GM10266 (cell line): ENCODE data around the gene MAST2.

Source experiments
- DNase-seq: peaks from one replicate; pipeline ENCODE4 v3.0.0; 2012; ENCODE audit errors: extremely low spot score
- TF ChIP-seq, protein P1 (sequence below): IDR thresholded peaks from 2 replicates; pipeline ENCODE4 v1.5.1; 2012; ENCODE audit warnings: mild to moderate bottlenecking, low read depth; ENCODE audit not compliant: control insufficient read depth, insufficient read depth; ENCODE audit errors: missing control alignments

The MAST2 gene

GRCh38 chr1:45796946-45797345, 6.5 kb upstream of the MAST2 start:
- no peak for DNase-seq
- TF ChIP-seq, protein P1, sequence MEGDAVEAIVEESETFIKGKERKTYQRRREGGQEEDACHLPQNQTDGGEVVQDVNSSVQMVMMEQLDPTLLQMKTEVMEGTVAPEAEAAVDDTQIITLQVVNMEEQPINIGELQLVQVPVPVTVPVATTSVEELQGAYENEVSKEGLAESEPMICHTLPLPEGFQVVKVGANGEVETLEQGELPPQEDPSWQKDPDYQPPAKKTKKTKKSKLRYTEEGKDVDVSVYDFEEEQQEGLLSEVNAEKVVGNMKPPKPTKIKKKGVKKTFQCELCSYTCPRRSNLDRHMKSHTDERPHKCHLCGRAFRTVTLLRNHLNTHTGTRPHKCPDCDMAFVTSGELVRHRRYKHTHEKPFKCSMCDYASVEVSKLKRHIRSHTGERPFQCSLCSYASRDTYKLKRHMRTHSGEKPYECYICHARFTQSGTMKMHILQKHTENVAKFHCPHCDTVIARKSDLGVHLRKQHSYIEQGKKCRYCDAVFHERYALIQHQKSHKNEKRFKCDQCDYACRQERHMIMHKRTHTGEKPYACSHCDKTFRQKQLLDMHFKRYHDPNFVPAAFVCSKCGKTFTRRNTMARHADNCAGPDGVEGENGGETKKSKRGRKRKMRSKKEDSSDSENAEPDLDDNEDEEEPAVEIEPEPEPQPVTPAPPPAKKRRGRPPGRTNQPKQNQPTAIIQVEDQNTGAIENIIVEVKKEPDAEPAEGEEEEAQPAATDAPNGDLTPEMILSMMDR: no peak

- TF ChIP-seq, protein P1: no peak
- no peak for DNase-seq
These were observed 2.5 kb upstream of the MAST2 start for GRCh38 chr1:45800899-45801298.

- peak; percentile 77 for DNase-seq
- TF ChIP-seq, protein P1: no peak
These were observed 791 bp upstream of the MAST2 start for GRCh38 chr1:45802343-45803298.

- DNase-seq: peak; percentile 50
These were observed 613 bp downstream of the MAST2 start for GRCh38 chr1:45803781-45804668.

DNA sequence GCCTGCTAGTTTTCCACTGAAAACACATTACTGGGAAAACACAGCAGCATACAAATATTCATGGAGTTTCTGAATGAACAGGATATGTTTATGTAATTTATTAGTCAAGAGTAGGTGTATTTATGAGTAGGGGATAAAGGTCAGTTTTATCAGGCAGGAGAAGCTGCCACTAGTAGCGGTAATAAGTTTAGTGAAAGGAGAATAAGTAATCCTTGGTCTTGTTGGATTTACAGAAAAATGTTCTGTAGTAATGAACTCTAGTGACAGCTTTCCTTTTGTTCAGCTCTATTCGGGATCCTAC, 1.2 kb downstream of the MAST2 start:
- no peak for DNase-seq
- TF ChIP-seq, protein P1: no peak

DNA sequence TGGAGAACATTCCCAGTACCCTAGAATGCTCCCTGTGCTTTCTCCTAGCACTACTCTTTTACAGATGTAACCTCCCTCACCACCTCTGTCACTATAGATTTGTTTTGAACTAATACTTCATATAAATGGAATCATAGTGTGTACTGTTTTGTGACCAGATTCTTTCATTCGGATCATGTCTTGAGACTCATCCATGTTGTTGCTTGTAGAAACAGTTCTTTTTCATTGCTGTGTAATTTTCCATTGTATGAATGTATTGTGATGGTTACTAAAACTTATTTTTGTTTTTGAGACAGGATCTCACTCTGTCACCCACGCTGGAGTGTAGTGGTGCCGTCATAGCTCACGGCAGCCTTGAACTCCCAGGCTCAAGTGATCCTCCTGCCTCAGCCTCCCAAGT, 2.7 kb downstream of the MAST2 start:
- TF ChIP-seq, protein P1: no peak
- no peak for DNase-seq

GRCh38 chr1:45809761-45810160, 6.3 kb downstream of the MAST2 start:
- TF ChIP-seq, protein P1: no peak
- no peak for DNase-seq
